GM21619 (cell line): ENCODE measurements around the gene SORT1.

Experiments
- ATAC-seq: cut with Tn5 transposase; IDR thresholded peaks from one replicate; pipeline ENCODE4 v1.9.1; 2021; ENCODE audit not compliant: unreplicated experiment

The SORT1 gene

DNA sequence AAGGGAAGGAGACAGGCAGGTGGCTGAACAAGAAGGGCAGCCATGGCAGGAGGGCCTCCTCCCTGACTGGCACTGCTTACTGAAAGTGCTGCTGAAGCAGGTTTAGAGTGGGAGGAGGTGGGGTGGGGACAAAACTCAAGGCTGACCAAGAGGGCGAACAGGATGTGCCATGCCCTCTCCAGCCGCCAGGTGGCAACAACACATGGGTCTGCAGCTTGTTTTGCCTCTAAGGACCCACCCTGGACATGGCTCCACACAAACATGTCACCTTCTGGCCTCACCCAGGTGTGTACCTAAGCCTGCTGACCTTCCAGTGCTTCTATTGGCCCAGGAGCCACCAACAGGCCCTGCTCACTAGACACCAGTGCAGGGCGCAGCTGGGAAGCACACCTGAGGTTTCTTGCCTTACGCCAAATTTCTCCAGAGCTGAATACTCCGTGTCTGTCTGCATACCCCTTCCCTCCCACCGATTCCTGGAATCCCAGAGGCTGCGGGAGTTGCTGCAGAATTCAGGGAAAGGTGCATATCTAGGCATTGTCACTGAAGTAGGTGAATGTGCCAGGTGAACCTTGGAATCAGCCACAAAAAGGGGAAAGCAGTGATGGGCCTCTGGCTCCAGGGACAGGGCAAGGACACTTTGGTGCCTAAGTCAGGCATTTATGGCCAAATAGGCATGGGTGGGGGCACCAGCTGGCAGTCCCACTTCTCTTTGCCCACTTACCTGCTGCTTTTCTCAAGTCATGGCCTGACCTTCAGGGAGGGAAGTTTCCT lies 120.1 kb downstream of the SORT1 start:
- peak; percentile 69 for ATAC-seq

DNA sequence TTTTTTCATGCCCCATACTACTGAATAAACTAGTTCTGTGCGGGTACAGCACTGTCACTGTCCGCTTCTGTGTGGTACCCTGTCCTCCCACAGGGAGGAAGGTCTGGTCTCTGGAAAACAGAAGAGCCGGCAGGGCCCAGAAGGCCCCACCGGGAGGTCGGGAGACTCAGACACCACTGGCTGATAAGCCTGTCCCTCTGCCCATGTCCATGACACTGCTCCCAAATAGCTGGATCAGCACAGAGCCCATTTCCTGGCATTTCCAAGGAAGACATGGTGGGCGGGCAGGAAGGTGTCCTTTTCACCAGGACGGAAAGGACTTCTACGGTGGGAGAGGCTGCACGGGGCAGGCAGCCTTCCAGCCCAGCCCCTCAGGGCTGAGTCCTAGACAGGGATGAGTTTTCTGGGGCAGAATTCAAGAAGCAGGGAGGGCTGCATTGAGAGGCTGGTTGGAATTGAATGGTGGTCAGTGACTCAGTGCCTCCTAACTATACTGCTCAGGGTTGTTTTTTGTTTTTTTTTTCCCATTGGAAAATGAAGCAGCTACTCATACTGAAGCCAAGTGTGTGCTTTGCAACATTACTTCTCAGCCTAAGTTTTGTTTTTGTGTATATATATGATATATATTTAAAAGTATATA lies 121.9 kb downstream of the SORT1 start:
- ATAC-seq: no peak

DNA sequence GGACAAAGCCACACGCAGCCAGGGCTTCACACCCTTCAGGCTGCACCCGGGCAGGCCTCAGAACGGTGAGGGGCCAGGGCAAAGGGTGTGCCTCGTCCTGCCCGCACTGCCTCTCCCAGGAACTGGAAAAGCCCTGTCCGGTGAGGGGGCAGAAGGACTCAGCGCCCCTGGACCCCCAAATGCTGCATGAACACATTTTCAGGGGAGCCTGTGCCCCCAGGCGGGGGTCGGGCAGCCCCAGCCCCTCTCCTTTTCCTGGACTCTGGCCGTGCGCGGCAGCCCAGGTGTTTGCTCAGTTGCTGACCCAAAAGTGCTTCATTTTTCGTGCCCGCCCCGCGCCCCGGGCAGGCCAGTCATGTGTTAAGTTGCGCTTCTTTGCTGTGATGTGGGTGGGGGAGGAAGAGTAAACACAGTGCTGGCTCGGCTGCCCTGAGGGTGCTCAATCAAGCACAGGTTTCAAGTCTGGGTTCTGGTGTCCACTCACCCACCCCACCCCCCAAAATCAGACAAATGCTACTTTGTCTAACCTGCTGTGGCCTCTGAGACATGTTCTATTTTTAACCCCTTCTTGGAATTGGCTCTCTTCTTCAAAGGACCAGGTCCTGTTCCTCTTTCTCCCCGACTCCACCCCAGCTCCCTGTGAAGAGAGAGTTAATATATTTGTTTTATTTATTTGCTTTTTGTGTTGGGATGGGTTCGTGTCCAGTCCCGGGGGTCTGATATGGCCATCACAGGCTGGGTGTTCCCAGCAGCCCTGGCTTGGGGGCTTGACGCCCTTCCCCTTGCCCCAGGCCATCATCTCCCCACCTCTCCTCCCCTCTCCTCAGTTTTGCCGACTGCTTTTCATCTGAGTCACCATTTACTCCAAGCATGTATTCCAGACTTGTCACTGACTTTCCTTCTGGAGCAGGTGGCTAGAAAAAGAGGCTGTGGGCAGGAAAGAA lies 122.9 kb downstream of the SORT1 start:
- no peak for ATAC-seq

DNA sequence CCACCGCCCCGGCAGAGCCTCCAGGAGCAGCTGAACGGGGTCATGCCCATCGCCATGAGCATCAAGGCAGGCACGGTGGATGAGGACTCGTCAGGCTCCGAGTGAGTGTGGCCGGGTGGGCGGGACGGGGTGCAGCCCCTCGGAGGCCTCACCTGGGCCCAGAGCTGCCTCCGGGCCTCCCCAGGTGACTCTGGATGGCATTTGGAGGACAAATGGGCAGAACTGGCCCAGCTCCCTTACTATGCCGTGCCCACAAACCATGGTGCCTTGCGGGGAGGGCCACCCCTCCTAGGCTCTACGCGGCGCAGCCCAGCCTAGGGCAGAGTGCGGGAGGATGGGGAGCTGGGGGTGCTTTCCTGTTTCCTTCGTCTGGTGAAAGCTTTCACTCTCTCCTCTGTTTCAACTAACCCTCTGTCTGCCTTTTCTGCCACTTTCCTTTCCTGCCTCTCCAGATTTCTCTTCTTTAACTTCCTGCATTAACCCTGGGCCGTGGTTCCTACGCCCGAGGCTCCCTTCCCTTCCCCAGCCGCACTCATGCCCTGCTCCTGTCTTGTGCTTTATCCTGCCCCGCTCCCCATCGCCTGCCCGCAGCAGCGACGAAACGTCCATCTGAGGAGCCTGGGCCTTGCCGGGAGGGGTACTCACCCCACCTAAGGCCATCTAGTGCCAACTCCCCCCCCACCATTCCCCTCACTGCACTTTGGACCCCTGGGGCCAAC lies 124.0 kb downstream of the SORT1 start:
- no peak for ATAC-seq

DNA sequence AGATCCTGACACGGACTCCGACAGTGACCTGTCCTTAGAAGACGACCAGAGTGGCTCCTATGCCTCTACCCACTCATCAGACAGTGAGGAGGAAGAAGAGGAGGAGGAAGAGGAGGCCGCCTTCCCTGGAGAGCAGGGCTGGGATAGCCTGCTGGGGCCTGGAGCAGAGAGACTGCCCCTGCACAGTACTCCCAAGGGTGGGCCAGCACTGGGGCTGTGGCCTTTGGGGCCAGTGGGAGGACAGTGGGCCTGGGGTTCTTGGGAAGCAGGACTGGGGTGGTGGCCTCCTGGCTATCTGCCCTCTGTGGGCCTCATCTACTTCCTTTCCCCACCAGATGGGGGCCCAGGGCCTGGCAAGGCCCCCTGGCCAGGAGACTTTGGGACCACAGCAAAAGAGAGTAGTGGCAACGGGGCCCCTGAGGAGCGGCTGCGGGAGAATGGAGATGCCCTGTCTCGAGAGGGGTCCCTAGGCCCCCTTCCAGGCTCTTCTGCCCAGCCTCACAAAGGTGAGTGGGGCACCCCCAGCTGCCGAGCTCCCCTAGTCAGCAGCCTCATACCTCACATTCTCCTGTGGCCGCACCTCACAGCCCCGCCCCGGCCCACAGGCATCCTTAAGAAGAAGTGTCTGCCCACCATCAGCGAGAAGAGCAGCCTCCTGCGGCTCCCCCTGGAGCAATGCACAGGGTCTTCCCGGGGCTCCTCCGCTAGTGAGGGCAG lies 124.7 kb downstream of the SORT1 start:
- no peak for ATAC-seq

DNA sequence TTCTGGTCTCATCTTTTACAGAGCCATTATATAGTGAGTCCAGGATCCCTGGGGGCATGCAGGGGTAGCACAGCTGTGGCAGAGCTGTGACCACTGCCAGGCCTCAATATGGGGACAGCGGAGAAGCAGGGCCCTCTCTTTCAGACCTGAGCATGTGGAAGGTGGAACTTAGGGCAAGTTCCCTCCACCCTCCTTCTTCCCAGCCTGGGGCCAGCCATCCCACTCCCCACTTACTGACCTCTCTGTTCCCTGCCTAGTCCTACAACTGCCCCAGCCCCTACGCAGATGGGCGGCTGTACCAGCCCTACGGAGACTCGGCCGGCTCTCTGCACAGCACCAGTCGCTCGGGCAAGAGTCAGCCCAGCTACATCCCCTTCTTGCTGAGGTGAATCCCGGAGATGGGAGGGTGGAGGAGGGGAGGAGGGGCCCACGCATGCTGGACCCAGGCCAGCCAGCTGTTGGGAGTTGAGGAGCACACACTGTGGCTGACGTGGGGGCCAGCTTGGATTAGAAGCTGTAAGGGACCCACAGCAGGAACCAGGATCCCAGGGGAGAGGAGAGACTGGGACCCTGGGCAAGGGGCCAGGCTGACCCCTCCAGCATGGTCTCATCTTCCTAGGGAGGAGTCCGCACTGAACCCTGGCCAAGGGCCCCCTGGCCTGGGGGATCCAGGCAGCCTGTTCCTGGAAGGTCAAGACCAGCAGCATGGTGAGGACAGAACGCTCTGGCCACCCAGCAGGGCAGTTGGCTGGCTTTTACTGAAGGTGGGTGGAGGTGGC lies 125.5 kb downstream of the SORT1 start:
- no peak for ATAC-seq

DNA sequence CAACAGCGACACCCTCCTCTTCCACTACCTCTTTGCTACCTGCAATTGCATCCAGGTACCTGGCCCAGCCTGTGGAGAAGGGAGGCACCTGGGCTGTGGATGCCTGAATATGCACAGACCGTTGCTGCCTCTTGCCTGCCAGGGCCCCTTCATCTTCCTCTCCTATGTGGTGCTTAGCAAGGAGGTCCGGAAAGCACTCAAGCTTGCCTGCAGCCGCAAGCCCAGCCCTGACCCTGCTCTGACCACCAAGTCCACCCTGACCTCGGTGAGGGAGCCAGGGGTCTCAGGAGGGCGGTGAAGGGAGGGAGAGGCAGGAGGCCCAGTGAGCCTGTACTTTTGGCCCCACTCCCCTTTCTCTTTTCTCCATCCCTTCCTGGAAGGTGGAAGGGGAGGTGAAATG lies 126.3 kb downstream of the SORT1 start:
- ATAC-seq: no peak

DNA sequence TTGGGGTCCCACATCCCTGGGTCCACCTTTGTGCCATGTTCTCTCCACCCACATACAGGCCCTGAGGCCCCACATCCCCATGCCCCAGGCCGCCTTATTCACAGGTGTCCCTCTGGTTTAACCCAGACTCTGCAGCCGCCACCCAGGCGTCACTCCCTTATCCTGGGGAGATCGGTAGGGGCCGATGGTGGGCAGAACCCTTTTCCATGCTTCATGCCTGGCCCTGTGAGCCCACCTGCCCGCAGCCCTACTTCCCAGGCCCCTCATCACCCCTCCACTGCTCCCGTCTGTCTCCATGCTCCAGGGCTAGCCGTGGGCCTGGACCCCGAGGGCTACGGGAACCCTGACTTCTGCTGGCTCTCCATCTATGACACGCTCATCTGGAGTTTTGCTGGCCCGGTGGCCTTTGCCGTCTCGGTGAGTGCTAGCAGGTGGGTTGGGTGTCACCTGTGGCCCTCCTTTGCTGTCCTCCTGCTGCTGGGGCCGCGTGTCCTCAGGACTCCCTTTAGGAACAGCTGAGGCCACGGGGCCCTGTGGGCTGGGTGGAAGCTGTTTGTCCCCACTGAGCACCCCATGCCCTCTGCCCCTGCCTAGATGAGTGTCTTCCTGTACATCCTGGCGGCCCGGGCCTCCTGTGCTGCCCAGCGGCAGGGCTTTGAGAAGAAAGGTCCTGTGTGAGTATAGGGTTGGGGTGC lies 126.9 kb downstream of the SORT1 start:
- ATAC-seq: no peak

DNA sequence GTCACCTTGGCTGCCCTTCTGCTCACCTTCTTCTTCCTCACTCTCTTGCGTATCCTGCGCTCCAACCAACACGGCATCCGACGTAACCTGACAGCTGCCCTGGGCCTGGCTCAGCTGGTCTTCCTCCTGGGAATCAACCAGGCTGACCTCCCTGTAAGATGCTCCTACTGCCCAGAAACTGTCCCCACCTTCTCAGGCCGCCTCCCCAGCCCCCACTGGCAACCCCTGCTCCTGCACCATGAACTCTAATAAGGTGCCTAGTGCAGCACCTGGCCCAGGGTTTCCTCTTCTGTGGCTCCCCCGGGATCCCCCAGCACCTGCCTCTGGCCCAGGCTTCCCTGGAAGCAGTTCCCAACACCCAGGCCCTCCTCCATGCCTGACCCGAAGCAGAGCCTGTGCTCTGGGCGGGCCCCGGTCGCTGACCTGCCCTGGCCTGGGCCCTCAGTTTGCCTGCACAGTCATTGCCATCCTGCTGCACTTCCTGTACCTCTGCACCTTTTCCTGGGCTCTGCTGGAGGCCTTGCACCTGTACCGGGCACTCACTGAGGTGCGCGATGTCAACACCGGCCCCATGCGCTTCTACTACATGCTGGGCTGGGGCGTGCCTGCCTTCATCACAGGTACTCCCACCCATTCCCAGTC lies 127.6 kb downstream of the SORT1 start:
- ATAC-seq: no peak

DNA sequence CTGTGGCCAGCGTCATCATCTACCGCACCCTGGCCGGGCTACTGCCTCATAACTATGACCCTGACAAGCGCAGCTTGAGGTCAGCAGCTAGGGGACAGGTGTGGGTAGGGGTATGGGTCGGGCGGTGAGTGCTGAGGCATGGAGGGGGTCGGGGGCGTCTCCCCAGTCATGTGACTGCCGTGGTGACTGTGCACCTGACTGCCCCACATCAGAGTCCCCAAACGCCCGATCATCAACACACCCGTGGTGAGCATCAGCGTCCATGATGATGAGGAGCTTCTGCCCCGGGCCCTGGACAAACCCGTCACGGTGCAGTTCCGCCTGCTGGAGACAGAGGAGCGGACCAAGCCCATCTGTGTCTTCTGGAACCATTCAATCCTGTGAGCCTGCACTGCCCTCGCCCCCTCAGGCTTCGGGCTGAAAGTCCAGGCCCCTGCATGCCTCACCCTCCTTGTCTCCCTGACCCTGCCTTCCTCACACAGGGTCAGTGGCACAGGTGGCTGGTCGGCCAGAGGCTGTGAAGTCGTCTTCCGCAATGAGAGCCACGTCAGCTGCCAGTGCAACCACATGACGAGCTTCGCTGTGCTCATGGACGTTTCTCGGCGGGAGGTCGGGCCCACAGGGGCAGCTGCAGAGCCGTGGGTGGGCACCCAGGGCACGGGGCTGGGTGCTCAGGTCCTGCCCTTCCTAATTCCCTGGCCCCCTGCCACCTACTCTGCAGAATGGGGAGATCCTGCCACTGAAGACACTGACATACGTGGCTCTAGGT lies 128.3 kb downstream of the SORT1 start:
- ATAC-seq: no peak

DNA sequence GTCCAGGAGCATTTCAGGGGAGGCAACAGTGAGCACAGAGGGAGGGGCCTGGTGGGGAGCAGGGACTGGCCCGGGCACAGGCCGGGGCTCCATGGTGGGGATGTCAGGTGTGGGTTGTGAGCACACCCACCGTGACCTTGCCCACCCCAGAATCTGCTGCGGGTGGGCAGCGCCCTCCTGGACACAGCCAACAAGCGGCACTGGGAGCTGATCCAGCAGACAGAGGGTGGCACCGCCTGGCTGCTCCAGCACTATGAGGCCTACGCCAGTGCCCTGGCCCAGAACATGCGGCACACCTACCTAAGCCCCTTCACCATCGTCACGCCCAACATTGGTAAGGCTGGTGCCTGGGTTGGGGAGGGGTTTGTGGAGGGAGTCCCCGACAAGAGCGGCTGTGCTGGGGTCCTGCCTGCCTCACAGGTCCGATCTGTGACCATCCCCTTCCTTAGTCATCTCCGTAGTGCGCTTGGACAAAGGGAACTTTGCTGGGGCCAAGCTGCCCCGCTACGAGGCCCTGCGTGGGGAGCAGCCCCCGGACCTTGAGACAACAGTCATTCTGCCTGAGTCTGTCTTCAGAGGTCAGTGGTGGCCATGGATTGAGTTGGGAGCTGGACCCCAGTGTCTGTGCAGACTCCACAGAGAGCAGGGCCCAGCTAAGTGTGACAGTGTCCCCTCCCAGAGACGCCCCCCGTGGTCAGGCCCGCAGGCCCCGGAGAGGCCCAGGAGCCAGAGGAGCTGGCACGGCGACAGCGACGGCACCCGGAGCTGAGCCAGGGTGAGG lies 129.1 kb downstream of the SORT1 start:
- ATAC-seq: no peak

DNA sequence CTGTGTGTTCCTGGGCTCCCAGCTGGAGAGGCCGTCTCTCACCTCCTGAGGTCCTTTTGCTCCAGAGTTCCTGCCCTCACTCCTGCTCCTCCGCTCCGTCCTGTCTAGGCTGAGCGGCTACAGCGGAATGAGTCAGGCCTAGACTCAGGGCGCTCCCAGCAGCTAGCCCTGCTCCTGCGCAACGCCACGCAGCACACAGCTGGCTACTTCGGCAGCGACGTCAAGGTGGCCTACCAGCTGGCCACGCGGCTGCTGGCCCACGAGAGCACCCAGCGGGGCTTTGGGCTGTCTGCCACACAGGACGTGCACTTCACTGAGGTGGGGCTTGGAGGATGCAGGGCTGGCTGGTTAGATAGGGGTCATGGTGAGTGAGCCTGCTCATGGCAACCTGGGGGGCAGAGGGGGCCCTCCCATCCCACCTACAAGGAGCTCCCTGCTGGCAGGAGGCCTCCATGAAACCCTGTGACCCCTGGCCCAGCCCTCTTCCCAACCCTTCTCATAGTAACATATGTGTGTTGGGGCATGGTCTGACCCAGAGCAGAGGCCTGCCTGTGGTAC lies 129.9 kb downstream of the SORT1 start:
- no peak for ATAC-seq

DNA sequence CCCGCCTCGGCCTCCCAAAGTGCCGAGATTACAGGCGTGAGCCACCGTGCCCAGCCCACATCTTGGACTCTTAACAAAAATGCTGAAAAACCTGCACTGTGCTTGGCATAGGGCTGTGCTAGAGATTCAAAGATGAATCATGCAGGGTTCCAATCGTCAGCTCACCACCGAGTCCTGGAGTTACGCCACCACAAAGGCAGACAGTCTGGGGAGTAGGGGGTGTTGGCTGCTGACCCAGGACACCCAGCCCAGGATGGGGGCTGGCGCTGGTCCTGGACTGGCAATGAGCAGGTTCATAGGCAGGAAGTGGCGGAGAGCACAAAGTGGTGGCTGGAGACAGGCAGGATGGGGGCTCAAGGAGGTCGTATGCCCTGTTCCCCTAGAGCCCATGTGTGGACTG lies 130.8 kb downstream of the SORT1 start:
- ATAC-seq: no peak

DNA sequence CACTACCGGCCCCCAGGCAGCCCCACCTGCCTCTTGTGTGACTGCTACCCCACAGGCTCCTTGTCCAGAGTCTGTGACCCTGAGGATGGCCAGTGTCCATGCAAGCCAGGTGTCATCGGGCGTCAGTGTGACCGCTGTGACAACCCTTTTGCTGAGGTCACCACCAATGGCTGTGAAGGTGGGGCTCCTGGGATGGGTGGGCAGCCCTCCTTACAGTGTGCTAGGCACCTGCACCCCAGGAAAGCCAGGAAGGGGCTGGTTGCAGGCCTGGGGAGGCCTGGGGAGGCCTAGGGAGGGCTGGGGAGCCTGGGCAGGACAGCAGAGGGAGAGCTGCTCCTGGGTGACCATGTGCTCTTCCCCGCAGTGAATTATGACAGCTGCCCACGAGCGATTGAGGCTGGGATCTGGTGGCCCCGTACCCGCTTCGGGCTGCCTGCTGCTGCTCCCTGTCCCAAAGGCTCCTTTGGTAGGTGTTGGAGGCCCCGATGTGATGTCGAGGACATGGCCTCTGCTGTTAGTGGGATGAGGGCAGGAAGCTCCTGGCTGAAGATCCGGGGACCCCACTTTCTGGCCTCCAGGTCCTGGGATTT lies 131.9 kb downstream of the SORT1 start:
- ATAC-seq: no peak

DNA sequence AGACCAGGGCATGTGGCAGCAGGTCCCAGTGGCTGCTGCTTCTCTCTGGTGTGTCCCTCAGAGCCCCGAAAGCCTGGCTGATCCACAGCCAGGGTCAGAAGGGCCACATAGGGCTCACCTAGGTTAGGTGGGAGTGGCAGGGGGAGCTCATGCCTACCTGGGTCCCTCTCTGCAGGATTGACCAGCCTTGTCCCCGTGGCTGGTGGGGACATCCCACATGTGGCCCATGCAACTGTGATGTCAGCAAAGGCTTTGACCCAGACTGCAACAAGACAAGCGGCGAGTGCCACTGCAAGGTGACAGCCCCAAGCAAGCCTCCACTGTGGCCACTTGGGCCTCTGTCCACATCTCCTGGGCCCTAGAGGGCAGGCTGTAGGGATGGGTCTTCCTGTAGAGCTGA lies 132.7 kb downstream of the SORT1 start:
- no peak for ATAC-seq

DNA sequence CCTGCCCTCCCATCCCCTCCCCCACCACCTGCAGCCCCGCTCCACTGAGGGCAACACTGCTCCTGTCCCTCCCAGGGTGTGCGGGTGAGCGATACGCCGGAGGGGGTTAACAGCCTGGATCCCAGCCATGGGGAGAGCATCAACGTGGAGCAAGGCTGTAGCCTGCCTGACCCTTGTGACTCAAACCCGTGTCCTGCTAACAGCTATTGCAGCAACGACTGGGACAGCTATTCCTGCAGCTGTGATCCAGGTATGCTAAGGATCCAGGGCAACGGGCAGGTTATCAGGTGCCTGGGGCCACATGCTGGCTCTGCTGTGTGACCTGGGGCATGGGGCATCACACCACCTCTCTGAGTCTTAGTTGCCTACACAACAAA lies 133.4 kb downstream of the SORT1 start:
- no peak for ATAC-seq
